NCI-H1436 (cell line): ENCODE results near the gene PDHX.
A peak's percentile ranks its signal among the peaks of the same experiment; 100 is the strongest.

ENCODE experiments used
- DNase-seq: peaks from one replicate; lab custom pipeline; 2025; lab: John Stamatoyannopoulos, UW

The PDHX gene

DNA sequence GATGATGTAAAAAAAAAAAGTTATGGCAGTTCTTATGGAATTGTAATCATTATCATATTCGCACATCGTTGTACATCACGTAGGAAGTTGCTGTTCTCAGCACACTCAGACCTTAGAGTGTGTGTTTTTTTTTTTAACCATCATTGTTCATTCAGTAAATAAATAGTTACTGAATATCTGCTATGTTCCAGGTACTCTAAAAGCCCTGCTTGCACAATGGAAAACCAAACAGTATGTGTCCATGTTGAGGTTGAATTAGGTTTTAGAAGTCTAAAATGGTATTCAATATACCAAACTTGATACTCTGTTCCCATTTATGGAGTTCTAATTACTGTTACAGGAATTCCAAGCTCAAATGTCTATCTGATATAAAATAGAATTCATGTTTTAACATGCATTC is 41.2 kb downstream of the PDHX start:
- no peak for DNase-seq

GRCh38 chr11:34959770-34960169 is 43.4 kb downstream of the PDHX start:
- no peak for DNase-seq

DNA sequence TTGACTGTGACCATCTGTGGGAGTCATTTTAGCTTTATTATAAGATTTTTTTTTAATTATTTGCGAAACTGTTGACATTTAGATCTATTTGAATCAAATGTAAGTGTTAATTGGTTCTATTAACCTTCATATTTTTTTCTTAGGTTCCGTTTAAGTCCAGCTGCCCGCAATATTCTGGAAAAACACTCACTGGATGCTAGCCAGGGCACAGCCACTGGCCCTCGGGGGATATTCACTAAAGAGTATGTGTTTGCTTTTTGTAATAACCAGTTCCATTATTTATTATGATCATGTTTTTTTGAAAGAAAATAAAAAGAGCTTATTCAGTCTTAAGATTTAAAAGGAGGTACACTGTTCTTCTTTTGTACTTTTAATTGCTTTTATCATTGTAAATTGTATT is 43.9 kb downstream of the PDHX start:
- DNase-seq: peak; percentile 37

DNA sequence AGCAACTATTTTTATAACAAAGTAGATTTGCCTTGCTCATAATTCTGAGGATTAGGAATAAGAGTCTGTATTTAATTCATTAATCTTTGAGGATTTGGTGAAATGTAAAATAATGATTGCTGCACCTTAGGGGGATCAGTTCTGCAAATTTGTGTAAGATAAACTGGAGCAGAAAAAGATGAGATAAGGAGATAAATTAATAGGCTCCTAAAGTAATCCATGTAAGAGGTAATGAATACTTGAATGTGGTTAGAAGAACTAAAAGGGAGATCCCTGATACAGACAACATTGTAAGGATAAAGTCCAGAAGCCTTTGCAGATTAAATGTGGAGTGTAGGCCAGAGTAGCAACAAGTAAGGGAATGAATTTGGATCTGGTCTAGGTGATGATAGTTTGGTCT is 45.6 kb downstream of the PDHX start:
- DNase-seq: no peak

DNA sequence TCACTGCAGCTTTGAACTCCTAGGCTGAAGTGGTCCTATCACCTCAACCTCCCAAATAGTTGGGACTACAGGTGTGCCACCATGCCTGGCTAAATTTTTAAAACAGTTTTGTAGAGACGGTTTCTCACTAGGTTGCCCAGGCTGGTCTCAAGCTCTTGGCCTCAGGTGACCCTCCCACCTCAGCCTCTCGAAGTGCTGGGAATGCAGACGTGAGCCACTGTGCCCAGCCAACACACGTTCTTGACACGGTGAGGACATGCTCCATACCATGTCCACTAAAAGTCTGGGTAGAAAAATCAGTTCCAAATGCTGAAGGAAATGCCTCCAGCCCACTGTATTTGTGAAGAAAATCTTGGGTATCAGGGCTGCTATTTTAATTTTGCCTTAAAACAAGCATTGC is 46.9 kb downstream of the PDHX start:
- DNase-seq: no peak

DNA sequence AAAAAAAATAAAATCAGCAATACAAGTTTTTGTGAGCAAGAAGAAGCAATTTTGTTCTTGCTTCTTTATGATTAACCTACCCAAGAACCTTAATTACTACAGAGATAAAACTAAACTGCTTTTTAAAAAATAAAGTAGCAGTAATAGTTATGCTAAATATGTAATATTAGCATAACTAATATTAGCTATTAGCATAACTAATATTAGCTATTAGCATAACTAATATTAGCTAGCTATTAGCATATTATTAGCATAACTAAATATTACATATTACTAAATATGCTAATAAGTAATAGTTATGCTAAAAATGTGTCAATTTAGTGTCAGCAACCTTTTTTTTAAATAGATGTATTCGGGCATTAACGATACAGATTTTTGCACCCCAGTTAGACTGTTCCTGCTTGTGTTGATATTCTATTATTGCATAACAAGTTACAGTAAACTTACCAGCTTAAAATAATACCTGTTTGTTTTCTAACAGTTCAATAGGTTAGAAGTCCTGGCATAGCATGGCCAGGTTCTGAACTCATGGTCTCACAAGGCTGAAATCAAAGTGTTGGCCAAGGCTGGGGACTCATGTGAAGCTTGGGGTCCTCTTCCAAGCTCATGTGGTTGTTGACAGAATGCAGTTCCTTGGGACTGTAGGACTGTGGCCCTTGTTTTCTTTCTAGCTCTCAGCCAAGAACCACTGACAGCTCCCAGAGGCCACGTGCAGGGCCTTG is 48.4 kb downstream of the PDHX start:
- DNase-seq: no peak

GRCh38 chr11:34968862-34969261 is 52.4 kb downstream of the PDHX start:
- no peak for DNase-seq

- no peak for DNase-seq
Observed at GRCh38 chr11:34970033-34970432, 53.6 kb downstream of the PDHX start.

- DNase-seq: no peak
Observed at GRCh38 chr11:34970480-34970879, 54.1 kb downstream of the PDHX start.

- DNase-seq: no peak
Observed at GRCh38 chr11:34971928-34972327, 55.5 kb downstream of the PDHX start.

GRCh38 chr11:34972366-34972765 is 55.9 kb downstream of the PDHX start:
- no peak for DNase-seq

DNA sequence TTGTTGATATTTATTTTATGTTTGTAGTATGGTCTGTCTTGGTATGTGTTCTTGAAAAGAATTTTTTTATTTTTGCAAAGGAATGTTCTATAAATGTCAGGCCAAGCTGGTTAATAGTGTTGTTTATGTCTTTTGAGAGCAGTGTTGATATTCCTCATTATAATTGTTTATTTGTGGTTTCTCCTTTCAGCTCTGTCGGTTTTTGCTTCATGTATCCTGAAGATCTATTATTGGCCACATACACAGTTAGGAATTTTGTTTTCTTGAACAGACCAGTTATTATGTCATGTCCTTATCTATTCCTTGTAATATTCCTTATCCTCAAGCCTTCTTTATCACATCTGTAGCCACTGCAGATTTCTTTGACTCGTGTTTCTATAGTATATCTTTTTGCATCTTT is 56.5 kb downstream of the PDHX start:
- no peak for DNase-seq

DNA sequence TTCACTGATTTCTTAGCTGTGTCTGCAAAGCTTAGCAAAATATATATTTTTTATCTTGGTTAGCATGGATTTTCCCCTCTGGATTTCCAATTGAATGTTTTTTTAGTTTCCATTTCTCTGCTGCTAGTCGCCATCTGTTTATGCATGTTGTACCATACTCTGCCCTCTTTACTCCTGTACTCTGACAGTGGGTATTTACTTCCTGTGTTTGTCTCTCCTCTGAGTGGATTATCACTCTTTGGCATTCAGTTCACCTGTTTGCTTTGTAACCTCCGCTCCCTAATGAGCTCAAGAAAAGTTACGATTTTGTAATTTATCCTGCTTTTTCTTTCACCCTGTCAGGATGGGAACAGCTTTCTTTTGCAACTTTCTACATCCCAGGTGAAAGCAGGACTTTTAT is 59.1 kb downstream of the PDHX start:
- no peak for DNase-seq

- DNase-seq: no peak
Observed at GRCh38 chr11:34976496-34977088, 60.2 kb downstream of the PDHX start.

GRCh38 chr11:34977089-34977912 is 60.9 kb downstream of the PDHX start:
- no peak for DNase-seq

GRCh38 chr11:34978236-34979191 is 62.1 kb downstream of the PDHX start:
- DNase-seq: no peak

DNA sequence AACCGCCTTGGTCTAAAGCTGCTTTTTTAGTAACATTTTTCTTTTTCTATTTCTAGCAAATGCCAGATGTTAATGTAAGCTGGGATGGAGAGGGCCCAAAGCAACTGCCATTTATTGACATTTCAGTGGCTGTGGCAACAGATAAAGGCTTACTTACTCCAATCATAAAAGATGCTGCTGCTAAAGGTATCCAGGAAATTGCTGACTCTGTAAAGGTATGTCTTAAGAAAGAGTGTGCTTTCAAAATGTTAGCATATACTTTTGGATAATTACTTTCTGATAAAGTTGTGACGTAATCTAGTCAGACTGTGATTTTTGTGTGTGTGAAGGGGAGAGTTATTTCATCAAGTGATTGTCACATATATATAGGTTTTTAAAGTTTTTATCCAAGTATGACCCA is 68.1 kb downstream of the PDHX start:
- DNase-seq: no peak

DNA sequence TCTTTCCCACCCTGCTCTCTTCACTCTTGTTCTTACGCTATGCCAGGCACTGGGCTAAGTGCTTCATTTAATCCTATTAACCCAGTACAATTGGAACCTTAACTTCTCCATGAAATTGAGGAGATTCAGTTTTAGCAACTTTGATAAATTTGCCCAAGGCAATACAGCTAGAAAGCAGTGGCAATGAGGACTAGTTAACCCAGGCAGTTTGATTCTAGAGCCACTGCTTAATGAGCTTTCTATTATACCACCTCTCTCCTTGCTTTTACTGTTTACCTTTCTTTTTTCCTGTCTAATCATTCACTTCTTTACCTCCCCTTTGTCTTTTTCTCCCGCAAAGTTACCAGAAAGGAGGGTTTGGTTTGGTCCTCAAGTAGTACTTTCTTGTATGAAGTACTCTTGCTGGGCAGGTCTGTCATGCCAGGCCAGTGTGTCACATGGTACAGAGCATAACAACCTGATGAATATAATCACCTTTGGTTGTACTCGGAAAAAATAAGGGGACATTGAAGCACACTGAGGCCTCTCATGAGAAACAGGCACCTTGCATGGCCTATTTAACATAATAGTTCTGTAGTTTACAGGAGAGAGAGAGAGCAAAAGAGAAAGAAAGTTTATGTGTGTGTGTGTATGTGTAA is 70.6 kb downstream of the PDHX start:
- no peak for DNase-seq

GRCh38 chr11:34987617-34988016 is 71.2 kb downstream of the PDHX start:
- no peak for DNase-seq

- DNase-seq: no peak
Observed at GRCh38 chr11:34988294-34989255, 72.2 kb downstream of the PDHX start.
